Activated gamma-delta T cell treated with Interleukin-2 at 50 U/mL for 16 hours (primary cell): ENCODE measurements around the gene NMD3.
A peak's percentile ranks its signal among the peaks of the same experiment; 100 is the strongest.
"Not testable (repeated sequence)": the region's sequence is repeated elsewhere in the genome, so short reads cannot be mapped to it uniquely, and the experiment has no call there.

Experiments used
- DNase-seq: peaks from one replicate; pipeline ENCODE4 v3.0.0-alpha.2; 2020

The NMD3 gene

DNA sequence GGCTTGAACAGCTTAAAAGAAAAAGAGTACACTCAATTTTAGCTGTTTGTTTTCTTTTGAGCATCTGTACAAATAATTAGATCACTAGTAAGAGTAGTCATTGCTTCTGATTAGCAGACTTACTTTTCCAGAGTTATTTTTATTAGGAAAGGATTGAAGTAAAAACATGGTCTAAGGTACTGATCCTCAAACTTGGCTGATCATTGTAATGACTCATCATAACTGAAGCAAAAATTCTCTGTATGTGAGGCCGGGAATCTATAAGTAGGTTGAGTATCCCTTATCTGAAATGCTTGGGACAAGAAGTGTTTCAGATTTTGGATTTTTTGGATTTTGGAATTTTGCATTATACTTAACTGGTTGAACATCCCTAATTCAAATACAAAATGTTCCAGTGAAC lies 12.4 kb downstream of the NMD3 start:
- DNase-seq, result no peak

DNA sequence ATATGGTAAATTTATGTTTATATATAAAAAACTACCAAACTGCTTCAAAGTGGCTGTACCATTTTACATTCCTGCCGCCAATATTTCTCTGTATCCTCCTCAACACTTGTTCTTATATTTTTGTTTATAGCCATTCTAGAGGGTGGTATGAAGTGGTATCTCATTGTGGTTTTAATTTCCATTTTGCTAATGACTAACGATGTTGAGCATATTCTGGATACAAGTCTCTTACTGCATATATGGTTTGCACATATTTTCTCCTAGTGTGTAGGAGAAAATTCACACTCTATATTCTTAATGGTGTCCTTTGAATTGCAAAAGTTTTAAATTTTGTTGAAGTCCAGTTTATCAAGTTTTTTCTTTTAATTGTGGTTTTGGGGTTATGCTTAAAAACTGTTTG lies 15.1 kb downstream of the NMD3 start:
- DNase-seq, result no peak

DNA sequence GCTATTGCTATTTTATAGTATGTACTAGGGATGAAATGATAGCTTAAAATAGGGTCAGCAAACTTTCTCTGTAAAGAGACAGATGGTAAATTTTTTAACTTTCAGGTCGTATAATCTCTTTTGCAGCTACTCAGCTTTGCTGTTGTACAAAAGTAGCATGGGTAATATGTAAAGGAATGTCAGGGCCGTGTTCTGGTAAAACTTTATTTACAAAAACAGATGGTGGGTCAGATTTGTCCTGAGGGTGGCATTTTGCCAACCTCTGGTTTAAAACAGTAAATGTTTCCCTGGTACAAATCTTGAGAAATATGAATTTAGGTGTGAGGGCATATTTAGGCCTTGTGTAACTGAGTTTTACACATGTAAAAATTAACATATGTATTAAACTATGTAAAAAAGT lies 18.6 kb downstream of the NMD3 start:
- no peak for DNase-seq

DNA sequence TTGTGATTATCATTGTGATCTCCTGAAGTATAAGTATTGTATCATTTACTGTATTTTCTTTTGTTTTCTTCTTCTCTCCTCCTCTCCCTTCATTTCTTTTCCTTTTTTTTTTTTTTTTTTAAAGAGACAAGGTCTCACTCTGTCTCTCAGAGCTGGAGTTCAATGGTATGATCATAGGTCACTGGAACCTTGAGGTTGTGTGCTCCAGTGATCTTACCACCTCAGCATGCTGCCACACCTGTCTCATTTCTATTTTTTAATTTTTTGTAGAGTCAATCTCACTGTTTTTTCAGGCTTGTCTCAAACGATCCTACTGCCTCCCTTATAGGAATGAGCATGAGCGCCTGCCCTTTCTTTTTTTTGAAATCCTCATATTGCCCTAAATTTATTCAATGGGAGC lies 23.4 kb downstream of the NMD3 start:
- DNase-seq, result no peak

DNA sequence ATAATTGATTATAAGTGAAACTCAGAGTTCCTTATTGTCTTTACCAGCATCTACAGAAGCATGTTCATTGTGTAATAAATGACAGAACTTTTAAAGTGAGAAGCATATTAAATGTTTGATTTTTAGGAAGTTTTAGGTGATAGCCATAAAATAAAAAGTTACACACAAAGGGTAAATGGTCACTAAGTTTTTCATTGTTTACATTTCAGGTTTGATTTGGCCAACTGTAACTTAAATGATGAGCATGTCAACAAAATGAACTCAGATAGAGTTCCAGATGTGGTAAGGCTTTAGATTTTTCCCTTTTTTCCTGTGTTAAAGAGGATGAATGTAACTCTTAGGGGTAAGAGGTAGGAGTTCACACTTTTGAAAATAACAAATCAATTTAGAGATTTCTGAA lies 25.9 kb downstream of the NMD3 start:
- DNase-seq, result no peak

DNA sequence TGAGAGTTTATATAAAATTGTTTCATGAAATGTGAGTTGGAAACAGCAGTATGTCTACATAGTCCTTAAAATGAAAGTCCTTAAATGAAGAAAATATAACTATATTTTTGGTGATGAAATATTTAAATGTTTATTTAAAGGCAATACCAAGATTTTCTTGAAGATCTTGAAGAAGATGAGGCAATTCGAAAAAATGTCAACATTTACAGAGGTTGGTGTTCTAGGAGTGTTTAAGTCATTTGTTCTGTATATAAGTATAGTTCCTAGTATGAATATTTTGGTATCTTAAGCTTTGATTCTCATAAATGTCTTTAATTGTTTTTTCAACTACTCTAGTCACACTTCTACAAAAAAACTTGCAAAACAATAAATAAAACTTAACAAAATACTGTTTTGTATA lies 29.0 kb downstream of the NMD3 start:
- DNase-seq, result no peak

DNA sequence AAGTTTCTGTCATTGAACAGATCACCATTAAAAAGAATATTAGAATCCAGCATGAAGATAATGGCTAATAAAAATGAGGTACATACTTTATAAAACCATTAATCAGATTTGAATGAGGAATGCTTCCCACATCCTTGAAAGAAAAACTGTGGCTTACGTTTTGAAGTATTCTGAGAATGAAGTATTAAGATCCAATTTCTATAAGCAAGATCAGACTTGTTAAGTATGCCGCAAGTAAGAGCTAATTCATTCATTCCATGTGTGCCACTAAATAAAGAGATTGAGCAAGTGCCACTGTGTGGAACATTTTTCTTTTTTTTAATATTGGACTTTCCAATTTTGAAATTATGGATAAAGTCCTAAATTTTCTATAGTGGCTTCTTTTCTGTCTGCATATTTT lies 30.6 kb downstream of the NMD3 start:
- no peak for DNase-seq

DNA sequence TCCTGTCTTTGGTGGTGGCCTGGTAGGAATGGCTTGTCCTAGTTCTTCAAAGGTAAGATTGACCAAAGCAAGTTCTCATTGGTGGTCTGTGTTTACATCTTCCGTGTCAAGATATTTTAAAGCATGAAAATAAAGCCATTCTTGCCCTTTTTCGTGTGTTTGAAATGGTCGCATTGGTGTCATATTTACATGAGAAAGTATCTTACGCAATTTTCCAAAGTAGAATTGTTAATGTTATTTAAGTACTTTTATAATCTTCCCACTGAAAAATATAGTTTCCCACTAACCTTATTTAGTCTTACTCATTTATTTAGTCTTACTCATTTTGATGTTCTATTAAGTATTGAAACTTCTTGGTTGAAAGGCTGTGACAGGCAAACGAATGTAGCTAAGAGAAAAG lies 31.0 kb downstream of the NMD3 start:
- DNase-seq, result no peak

DNA sequence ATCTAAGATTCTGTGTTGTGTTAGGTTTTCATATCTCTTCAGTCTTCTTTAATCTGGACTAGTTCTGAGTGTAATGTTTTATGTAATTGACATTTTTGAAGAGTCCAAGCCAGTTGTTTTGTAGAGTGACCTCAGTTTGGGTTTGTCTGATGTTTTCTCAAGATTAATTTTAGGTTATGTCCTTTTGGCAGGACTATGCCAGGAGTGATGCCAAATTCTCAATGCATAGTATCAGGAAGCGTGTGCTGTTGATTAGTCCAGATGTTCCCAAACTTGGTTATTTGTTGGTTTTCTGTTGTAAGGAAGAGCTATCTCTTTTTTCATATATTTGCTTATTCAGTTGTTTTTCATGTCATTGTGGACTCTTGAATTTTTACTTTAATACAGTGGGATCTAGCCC lies 32.6 kb downstream of the NMD3 start:
- no peak for DNase-seq

DNA sequence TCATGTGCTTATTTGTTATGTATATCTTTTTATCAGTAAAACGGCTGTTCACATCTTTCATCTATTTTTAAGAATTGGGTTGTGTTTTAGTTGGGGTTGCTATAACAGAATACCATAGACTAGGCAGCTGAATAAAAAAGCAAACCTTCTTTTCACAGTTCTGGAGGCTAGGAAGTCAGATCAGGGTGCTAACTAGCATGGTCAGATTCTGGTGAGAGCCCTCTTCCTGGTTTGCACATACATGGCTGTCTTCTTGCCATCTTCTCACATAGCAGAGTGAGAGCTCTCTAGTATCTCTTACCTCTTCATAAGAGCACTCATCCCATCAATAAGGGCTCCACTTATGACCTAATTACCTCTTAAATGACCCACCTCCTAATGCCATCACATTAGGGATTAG lies 33.8 kb downstream of the NMD3 start:
- DNase-seq, result no peak

DNA sequence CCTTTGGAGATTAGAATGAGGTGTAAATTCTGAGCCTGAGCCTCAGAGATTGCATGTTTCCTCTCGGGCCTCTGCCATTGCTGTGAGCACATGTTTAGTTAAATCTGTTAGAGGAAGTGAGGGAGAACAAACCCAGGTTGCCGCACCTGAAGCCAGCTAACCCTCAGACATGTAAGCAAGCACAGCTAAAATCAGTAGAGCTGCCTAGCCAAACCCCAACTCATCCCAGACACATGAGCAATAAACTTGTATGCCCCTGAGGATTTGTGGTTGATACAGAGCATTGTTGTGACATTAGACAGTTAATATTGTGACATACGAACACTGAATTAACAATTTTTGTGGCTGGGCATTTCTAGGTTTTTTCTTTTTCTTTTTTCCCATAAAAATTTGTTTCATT lies 41.9 kb downstream of the NMD3 start:
- no peak for DNase-seq

DNA sequence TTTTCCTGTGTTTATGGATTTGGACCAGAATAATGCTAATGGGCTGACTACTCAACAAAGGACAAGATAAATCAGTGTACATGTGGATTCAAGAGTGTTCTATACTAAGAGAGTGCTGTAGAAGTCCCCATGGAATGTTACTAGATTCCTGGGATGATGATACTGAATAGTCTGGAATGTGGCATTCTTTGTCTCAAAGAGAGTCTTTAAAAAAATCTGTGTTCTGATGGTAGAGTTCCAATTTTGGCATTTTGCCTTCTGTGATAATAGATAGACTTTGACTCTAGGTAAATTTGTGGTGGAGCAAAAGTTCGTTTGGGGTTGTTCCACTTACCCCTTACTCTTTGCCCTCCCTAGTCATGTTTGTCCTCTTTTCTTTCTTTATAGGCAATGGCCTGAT lies 43.7 kb downstream of the NMD3 start:
- no peak for DNase-seq

DNA sequence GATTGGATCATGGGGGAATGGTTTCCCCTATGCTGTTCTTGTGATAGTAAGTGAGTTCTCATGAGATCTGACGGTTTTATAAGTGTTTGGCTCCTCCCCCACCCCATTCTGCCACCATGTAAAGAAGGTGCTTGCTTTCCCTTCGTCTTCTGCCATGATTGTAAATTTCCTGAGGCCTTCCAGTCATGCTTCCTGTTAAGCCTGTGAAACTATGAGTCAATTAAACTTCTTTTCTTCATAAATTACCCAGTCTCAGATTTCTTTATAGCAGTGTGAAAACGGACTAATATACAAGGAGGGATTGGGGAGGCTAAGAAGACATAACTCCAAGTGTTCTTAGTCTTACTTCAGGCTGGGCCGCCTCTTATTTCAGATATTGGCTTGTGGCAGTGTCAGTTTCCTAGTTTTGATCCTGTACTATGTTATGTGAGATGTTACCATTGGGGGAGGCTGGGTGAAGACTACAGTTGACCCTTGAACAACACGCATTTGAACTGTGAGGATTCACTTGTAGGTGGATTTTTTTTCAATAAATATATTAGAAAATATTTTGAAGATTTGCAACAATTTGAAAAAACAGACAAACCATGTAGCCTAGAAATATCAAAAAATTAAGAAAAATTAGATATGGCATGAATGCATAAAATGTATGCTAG lies 44.9 kb downstream of the NMD3 start:
- DNase-seq, result no peak

DNA sequence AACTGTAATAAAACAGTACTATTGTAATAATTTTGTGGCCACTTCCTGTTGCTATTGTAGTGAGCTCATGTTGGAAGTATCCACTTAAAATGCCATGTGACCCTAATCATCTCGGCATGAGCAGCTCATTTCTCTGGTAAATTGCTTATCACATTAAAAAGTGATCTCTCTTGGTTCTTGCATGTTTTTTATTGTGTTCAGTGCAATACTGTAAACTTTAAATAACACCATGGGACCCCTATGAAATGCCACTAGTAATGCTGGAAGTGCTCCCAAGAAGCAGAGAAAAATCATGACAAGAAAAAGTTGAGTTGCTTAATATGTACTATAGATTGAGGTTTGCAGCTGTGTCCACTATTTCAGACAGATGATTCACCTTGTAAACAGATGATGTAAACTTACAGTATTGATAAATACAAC lies 45.6 kb downstream of the NMD3 start:
- no peak for DNase-seq

DNA sequence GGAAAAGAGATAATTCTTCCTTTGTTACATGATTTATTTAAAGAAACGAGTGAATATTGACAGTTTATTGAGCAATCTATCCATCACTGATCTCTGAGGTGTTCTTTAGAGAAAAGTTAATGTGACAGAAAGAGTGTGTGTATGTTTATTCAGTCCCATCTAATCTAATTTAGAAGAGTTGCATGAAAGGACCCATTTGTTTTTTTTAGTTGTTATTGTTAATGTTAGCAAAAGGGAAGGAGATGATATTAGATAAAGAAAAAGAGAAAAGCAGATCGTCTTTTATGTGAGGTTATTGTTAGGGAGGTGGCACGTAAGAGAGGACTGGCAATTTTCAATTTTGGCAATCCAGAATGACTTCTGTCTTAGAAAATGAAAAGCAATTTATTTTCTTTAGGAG lies 46.5 kb downstream of the NMD3 start:
- no peak for DNase-seq

DNA sequence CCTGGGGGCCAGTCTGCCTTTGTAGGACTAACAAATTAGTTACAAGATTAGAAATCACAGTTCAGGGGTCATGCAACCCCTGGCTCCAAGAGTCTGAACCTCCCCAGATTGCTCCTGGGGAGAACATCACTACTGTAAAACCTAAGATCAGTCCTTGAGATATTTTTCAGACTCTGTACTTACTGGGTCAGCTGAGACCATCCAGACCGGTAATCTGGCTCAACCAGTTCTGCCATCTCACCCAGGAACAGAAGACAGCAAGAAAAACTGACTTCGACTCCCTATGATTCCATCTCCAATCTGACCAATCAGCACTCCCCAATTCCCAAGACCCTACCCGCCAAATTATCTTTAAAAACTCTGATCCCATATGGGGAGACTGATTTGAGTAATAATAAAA lies 47.5 kb downstream of the NMD3 start:
- no peak for DNase-seq

DNA sequence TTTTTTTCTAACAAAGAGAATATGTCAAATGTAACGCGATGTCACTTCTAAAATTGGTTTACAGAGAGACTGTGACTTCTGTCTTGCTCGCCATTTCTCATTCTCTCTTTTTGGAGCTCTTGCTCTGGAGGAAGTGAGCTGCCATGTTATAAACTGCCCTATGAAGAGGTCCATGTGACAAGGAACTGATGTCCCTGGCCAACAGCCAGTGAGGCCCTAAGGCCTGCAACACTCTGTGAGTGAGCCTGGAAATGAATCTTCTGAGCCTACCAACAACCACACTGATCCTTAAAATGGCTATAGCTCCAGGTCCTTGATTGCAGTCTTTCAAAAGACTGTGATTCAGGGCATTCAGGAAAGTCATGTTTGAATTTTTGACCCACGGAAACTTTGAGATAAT lies 49.9 kb downstream of the NMD3 start:
- no peak for DNase-seq

DNA sequence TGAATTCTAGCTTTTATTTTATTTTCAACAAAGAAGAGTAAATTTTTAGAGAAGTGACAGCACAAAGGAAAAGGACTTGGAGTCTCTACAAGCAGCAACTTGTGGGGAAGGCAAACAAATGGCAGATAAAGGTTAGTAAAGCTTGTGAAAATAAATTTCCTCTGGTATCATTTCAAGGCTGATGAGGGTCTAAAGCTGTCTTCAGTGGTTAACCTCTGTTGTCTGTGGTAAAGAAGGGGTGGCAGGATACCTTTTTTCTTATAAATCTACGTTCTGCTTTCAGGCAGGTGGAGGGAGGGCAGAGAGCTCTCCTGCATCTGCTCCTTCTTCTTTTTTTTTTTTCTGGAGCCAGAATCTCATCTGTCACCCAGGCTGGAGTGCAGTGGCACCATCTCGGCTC lies 50.5 kb downstream of the NMD3 start:
- DNase-seq, result no peak

DNA sequence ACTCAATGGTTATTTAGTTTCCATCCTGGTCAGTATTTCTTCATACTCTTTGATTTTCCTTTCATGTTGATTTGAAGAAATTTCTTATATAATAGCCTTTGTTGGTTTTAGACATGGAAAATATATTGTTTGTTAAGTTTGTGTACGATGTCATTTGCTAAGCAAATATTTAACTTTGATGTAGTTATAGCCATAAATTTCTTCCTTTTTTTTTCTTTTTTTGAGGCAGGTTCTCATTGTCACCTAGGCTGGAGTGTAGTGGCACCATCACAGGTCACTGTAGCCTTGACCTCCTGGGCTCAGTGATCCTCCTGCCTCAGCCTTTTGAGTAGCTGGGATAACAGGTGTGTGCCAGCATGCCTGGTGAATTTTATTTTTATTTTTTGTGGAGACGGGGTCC lies 51.4 kb downstream of the NMD3 start:
- DNase-seq, result no peak

DNA sequence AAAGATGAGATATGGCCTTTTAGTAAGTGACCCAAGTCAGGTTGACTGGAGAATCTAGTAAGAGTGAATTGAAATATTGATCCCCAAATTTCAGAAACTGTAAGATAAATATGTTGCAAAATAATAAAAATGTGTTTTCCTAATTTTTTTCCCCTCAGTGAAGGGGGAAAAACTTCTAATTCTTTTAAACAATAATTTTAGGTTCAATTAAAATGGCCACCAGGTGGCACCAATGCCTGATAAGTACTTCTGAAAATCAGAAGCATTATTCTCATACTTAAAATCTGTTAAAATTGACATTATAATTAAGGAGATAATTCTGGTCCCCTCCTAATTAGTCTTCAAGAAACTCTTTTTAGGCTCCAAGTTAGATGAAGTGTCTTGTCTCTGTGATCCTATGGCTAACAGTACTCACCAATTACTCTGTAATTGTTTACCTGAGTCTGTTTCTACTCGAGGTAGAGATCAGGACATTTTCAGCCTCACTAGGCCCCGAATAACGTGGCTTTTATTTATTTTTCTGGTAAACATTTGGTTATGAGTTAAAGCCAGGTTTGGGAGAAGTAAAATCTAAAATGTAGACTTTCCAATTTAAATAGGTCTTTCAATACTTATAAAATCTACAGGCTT lies 52.6 kb downstream of the NMD3 start:
- DNase-seq, result peak; percentile 35

DNA sequence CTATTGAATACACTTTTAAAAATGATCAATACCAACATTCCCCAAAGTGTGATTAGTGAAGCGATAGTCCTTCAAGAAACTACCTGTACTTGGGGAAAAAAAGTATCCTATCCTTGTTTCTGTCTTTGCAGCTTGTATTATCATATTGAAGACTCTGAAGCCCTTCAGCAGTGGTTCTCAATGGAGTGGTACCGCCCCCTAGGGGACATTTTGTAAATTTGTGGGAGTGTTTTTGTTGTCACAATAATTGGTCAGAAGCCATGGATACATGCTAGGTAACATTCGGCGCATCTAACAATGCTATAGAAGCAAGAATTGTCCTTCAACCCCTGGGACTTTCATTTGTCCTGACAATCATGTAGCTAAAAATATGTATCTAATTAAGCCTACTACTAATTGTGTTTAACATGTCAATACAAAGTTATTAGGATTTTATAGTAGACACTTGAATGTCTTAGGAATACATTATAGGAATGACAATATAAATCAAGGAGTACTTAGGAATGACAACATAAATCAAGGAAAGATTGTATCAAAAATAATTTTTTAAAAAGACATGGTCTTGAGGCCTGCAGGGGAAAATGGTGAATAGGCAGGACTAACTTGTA lies 53.7 kb downstream of the NMD3 start:
- DNase-seq, result peak; percentile 27

DNA sequence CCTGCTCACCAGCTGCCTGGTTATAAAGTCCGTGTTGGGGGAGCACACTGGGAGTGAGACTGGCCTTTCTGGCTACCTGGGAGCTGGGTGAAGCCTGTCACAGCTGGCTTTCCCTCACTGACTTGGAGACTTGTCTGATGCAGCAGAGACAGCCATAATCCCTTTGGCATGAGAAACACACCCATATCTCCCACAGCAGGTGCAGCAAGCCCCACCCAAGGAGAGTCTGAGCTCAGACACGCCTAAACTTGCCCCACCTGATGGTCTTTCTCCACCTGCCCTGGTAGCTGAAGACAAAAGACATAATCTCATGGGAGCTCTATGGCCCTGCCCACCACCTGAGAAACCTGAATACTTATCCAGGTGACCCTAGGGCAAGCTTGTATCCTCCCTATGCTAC lies 54.8 kb downstream of the NMD3 start:
- no peak for DNase-seq

DNA sequence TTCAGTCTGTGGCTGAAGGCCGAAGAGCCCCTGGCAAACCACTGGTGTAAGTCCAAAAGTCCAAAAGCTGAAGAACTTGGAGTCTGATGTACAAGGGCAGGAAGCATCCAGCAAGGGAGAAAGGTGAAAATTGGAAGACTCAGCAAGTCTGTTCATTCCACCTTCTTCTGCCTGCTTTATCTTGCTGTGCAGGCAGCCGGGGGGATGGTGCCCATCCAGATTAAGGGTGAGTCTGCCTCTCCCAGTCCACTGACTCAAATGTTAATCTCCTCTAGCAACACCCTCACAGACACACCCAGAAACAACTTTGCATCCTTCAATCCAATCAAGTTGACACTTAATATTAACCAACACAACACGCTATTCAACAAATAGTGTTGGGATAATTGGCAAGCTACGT lies 61.3 kb downstream of the NMD3 start:
- DNase-seq, result not testable (repeated sequence)

DNA sequence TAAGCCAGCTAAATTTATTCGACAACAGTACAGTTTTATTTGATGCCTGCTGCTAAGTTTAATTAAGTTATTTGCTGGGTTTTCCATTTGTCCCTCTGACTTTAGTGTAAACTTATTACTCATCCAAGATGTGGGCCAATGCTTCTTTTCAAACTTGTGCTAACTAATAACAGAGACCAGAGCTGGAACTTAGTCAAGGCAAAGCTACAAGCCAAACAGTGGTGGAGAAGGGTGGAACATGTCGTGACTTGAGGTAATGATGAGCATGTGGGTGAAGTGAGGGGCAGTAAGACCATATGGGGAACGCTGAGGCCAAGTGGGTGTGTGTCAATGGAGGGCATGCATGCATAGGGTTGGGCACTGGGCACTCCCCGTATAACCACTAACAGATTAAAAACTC lies 63.9 kb downstream of the NMD3 start:
- DNase-seq, result no peak

DNA sequence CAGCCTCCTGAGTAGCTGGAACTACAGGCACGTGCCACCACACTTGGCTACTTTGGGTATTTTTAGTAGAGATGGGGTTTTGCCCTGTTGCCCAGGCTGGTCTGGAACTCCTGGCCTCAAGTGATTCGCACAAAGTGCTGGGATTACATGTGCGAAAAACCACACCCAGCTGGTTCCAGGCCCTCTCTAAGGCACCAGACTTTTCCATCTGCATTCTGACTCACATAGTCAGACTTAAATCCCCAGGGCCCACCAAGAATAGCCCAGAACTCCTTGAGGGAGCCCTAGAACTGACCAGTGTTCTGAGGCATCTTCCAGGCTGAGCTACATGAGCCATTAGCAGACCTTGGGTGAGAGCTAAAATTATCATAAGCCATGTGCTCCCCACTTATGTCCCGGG lies 68.1 kb downstream of the NMD3 start:
- no peak for DNase-seq
